ENCODE measurements around the gene TSPAN16. TPM values are rescaled to one million over a fixed set of nuclear protein-coding genes. Genes with fewer than 3 reads are reported as not detected.
A peak's percentile ranks its signal among the peaks of the same experiment; 100 is the strongest.
"Not testable (repeated sequence)": the region's sequence is repeated elsewhere in the genome, so short reads cannot be mapped to it uniquely, and the experiment has no call there.

TSPAN16 gene
- total and polyA plus RNA-seq, 10 donors = not detected

DNA sequence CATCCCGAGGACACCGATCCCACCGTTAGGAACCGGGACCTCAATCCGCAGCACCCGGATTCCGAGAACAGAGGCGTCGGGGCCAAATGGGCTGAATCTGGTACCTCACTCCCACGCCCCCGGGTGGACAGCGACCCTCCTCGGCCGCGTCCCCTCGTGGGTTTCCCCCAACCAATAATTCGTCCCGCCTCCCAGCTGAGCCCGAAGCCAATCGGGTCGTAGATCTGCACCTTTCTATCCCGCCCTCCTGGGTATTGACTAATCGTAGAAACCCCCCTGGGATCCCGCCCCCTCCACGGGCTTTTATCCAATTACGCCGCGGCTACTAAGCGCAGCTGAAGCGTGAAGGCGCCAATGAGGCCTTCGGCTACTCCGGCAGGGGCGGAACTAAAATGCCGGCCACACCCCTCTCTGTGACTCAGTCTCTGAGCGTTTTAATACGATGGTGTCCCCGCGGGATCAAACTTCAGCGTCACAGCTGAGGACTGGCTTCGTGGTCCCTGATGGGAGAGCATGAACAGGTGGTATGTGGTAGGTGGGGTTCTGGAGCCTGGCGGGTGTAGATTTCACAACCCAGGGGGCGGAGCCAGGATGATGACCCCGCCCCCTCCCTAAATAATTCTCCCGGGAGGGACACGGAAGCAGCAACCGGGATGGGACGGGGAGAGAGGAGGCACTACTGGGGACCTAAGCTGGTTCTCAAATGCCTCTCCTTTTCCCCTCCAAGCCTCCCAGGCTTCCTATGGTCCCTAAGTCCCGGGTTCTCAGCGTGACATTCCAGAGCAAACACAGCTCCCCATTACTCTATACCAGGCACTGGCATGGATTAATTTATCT, 50.4 kb downstream of the TSPAN16 start, which contains the start of the genes CCDC159 and TMEM205:
Gene CCDC159 (plus strand): TSS at position 416 of the 837 bp plus-strand sequence. CDS start 88 bp downstream, at position 504.
Gene TMEM205 (minus strand): TSS at position 165 of the 837 bp plus-strand sequence. CDS start 649 bp downstream, outside the sequence.
- peaks cover 0 to 10% (median 8%) of the 10 kb centered on the region in 8 donors for H3K9me3 ChIP-seq
- 0 to 1% (median 1%) methylated on average over 37 to 50 of the region's 50 CpGs for WGBS, 5 donors
- peaks cover 19 to 49% (median 36%) of the 10 kb centered on the region in 6 donors for H3K4me1 ChIP-seq
- H3K4me3 ChIP-seq = peak within 1 kb of the TSS; percentile 54 to 91 (median 64)
- H3K27me3 ChIP-seq (replicated peaks in 1 of 7) = no peaks in the 10 kb centered on the region
- H3K36me3 ChIP-seq = peaks cover 0 to 37% (median 0%) of the 10 kb centered on the region in 6 donors
- DNase-seq = peak; percentile 98
- peak in 2 of 3 donors; percentile 7 to 9 for TF ChIP-seq POLR2A (IDR thresholded peaks at IDR 0.05)
- TF ChIP-seq POLR2AphosphoS5 (IDR thresholded peaks at IDR 0.05) = peak; percentile 80 to 85 (median 84)
- TF ChIP-seq, protein P1, sequence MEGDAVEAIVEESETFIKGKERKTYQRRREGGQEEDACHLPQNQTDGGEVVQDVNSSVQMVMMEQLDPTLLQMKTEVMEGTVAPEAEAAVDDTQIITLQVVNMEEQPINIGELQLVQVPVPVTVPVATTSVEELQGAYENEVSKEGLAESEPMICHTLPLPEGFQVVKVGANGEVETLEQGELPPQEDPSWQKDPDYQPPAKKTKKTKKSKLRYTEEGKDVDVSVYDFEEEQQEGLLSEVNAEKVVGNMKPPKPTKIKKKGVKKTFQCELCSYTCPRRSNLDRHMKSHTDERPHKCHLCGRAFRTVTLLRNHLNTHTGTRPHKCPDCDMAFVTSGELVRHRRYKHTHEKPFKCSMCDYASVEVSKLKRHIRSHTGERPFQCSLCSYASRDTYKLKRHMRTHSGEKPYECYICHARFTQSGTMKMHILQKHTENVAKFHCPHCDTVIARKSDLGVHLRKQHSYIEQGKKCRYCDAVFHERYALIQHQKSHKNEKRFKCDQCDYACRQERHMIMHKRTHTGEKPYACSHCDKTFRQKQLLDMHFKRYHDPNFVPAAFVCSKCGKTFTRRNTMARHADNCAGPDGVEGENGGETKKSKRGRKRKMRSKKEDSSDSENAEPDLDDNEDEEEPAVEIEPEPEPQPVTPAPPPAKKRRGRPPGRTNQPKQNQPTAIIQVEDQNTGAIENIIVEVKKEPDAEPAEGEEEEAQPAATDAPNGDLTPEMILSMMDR (IDR thresholded peaks at IDR 0.05 in 8 of 11, conservative IDR thresholded peaks at IDR 0.05 in 3 of 11) = peak in 5 of 11 experiments; percentile 12 to 38 (median 21)
- intact Hi-C loops (cut with DNase I; ENCODE audit: low total_unique reads) = no loop called here
- H3K27ac ChIP-seq = peak within 1 kb of the TSS; percentile 43 to 95 (median 86)

DNA sequence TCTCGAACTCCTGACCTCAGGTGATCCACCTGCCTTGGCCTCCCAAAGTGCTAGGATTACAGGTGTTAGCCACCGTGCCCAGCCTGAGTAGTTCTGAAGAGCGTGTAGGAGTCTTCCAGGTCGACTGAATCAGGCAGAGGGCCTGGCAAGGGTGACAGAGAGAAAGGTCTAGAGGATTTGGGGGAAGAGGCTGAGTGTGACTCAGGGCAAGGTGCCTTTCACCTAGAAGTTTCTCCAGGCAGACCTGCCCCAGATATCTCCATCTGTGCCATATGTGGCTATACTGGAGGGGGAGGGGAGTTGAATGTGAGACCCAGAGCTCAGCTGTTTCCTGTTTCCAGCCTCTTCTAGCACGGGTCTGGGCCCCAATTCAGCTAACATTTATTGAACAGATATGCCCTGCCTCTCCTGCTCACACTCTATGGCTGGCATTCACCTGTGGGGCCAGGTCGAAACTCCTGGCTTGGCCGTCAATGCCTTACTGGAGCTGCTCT, 51.6 kb downstream of the TSPAN16 start:
- H3K27ac ChIP-seq = peak overlapping the region in 1 of 8 donors; percentile 95
- 69 to 77% (median 75%) methylated on average over 6 to 7 of the region's 7 CpGs for WGBS, 5 donors
- no peaks in the 10 kb centered on the region for H3K27me3 ChIP-seq (replicated peaks in 1 of 7)
- peaks cover 0 to 10% (median 8%) of the 10 kb centered on the region in 8 donors for H3K9me3 ChIP-seq
- no peak for DNase-seq
- TF ChIP-seq POLR2AphosphoS5 (IDR thresholded peaks at IDR 0.05) (no peak), POLR2A (IDR thresholded peaks at IDR 0.05) (no peak)
- TF ChIP-seq, protein P1 (IDR thresholded peaks at IDR 0.05 in 8 of 11, conservative IDR thresholded peaks at IDR 0.05 in 3 of 11) = no peak
- H3K4me3 ChIP-seq = no peak overlapping the region
- H3K4me1 ChIP-seq = peaks cover 19 to 47% (median 36%) of the 10 kb centered on the region in 6 donors
- intact Hi-C loops (cut with DNase I; ENCODE audit: low total_unique reads) = no loop called here
- peaks cover 0 to 25% (median 0%) of the 10 kb centered on the region in 6 donors for H3K36me3 ChIP-seq

DNA sequence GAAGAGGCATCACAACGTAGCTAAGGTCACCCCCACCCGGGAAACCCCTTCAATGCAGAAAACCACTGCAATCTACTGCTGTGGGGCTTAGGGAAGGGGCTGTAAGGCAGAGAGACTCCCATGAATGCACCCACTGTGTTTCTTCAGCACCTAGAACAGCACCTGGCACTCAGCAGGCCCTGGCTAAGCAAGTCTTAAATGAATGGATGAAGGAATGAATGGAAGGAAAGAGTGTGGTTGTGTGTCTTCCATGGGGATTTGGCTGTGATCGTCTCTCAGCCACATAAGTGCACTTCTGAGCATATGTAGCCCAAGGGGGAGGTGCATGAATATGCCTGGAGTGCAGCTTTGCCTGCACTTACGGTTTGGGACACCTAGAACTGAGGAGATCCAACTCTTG, 53.2 kb downstream of the TSPAN16 start:
- intact Hi-C loops (cut with DNase I; ENCODE audit: low total_unique reads) = no loop called here
- DNase-seq = no peak
- H3K36me3 ChIP-seq = peaks cover 0 to 21% (median 0%) of the 10 kb centered on the region in 6 donors
- H3K27ac ChIP-seq = no peak overlapping the region
- no peaks in the 10 kb centered on the region for H3K27me3 ChIP-seq (replicated peaks in 1 of 7)
- WGBS, 5 donors = 87 to 95% (median 92%) methylated on average over 4 of the region's 4 CpGs
- H3K4me3 ChIP-seq = no peak overlapping the region
- H3K4me1 ChIP-seq = peaks cover 15 to 31% (median 25%) of the 10 kb centered on the region in 6 donors
- peaks cover 0 to 10% (median 8%) of the 10 kb centered on the region in 8 donors for H3K9me3 ChIP-seq
- no peak for TF ChIP-seq POLR2AphosphoS5 (IDR thresholded peaks at IDR 0.05)
- TF ChIP-seq, protein P1 (IDR thresholded peaks at IDR 0.05 in 8 of 11, conservative IDR thresholded peaks at IDR 0.05 in 3 of 11) = no peak
- no peak for TF ChIP-seq POLR2A (IDR thresholded peaks at IDR 0.05)

DNA sequence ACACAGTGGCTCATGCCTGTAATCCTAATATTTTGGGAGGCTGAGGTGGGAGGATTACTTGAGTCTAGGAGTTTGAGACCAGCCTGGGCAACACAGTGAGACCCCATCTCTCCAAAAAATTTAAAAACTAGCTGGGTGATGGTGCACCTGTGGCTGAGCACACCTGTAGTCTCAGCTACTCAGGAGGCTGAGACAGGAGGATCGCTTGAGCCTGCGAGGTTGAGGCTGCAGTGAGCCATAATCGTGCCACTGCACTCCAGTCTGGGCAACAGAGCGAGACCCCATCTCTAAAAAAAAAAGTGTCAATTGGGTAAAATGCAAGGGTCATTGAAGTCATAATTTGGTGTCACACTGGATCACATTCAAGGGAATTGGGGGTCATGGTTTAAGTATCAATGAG, 58.1 kb downstream of the TSPAN16 start:
- H3K27ac ChIP-seq; DNase-seq; H3K4me3 ChIP-seq; H3K27me3 ChIP-seq (replicated peaks in 1 of 7); intact Hi-C loops (cut with DNase I; ENCODE audit: low total_unique reads); H3K9me3 ChIP-seq: not testable (repeated sequence)
- peaks cover 0 to 38% (median 14%) of the 10 kb centered on the region in 6 donors for H3K4me1 ChIP-seq
- H3K36me3 ChIP-seq = peaks cover 0 to 34% (median 0%) of the 10 kb centered on the region in 6 donors
- 93 to 97% (median 95%) methylated on average over 4 of the region's 4 CpGs for whole genome bisulfite sequencing, 5 donors

Measured in spleen (tissue), 11 donors.